CD4-positive, CD25-positive, alpha-beta regulatory T cell (primary cell): Measurements from ENCODE around the gene TGM2. TPM values are rescaled to one million over a fixed set of nuclear protein-coding genes. Genes with fewer than 3 reads are reported as not detected.

Experiments used
- ATAC-seq, 2 donors: fragments of 150-1000 bp; cut with Tn5 transposase; one replicate each; pipeline ENCODE4 v1.10.0; 2021; ENCODE audit warnings: low read depth in 2 of 2, moderate number of reproducible peaks in 2 of 2, moderate library complexity in 1 of 2
- DNase-seq, 3 donors: peaks; one replicate each; pipeline versions ENCODE4 v3.0.0 to v3.0.0-alpha.2; 2012 to 2022; ENCODE audit warnings: mixed read lengths in 1 of 3
- H3K27ac ChIP-seq: one replicate; pipeline ENCODE4 v1.7.0; 2013; ENCODE audit warnings: mild to moderate bottlenecking, low read length; ENCODE audit not compliant: insufficient read depth, poor library complexity, severe bottlenecking
- H3K27me3 ChIP-seq: one replicate; pipeline ENCODE4 v1.7.0; 2013; ENCODE audit warnings: low read length; ENCODE audit not compliant: control insufficient read depth, insufficient read depth
- H3K36me3 ChIP-seq: one replicate; pipeline ENCODE4 v1.7.0; 2013; ENCODE audit warnings: mild to moderate bottlenecking, low read length, moderate library complexity; ENCODE audit not compliant: control insufficient read depth, insufficient read depth
- H3K4me1 ChIP-seq: 2 replicates; pipeline ENCODE4 v1.7.0; 2013; ENCODE audit warnings: mild to moderate bottlenecking, low read length; ENCODE audit not compliant: insufficient read depth, control insufficient read depth, poor library complexity, severe bottlenecking
- H3K4me3 ChIP-seq: one replicate; pipeline ENCODE4 v1.7.0; 2013; ENCODE audit warnings: low read depth, mild to moderate bottlenecking, low read length, moderate library complexity
- H3K9me3 ChIP-seq, 2 experiments: 1 replicate in 1 of 2; 2 replicates in 1 of 2; pipeline ENCODE4 v1.7.0; 2013; ENCODE audit warnings: low read length in 2 of 2, mild to moderate bottlenecking in 1 of 2, moderate library complexity in 1 of 2; ENCODE audit not compliant: control insufficient read depth in 2 of 2
- H3K27ac Mint-ChIP-seq, 3 donors: one replicate each; pipeline ENCODE4 v1.8.0; 2020 to 2022; ENCODE audit warnings: mild to moderate bottlenecking in 3 of 3, mixed read lengths in 3 of 3, moderate library complexity in 2 of 3
- H3K27me3 Mint-ChIP-seq: one replicate; pipeline ENCODE4 v1.8.0; 2022; ENCODE audit warnings: mild to moderate bottlenecking, mixed read lengths
- H3K36me3 Mint-ChIP-seq: one replicate; pipeline ENCODE4 v1.8.0; 2020; ENCODE audit warnings: mixed read lengths
- H3K4me1 Mint-ChIP-seq, 4 donors: one replicate each; pipeline ENCODE4 v1.8.0; 2020 to 2022; ENCODE audit warnings: mixed read lengths in 4 of 4, mild to moderate bottlenecking in 1 of 4
- H3K4me3 Mint-ChIP-seq, 4 donors: one replicate each; pipeline ENCODE4 v1.8.0; 2020 to 2022; ENCODE audit warnings: mild to moderate bottlenecking in 4 of 4, mixed read lengths in 4 of 4, moderate library complexity in 3 of 4
- H3K9me3 Mint-ChIP-seq, 7 donors: one replicate each; pipeline ENCODE4 v1.8.0; 2020 to 2022; ENCODE audit warnings: mixed read lengths in 7 of 7, mild to moderate bottlenecking in 3 of 7, moderate library complexity in 2 of 7
- polyA plus RNA-seq, 4 donors: library from polyadenylated mRNA; unstranded; fragments of 300-500 nt; fragmentation: Illumina TruSeq; gene quantifications; one replicate each; pipeline ENCODE4 v1.2.3, GENCODE V29; 2021
- total RNA-seq: library from RNA; stranded (reverse); gene quantifications from one replicate; pipeline ENCODE4 v1.2.3, GENCODE V29; 2022

TGM2 gene
- total and polyA plus RNA-seq, 5 donors from 2014 or later: 0.13 TPM; not detected in 4

DNA sequence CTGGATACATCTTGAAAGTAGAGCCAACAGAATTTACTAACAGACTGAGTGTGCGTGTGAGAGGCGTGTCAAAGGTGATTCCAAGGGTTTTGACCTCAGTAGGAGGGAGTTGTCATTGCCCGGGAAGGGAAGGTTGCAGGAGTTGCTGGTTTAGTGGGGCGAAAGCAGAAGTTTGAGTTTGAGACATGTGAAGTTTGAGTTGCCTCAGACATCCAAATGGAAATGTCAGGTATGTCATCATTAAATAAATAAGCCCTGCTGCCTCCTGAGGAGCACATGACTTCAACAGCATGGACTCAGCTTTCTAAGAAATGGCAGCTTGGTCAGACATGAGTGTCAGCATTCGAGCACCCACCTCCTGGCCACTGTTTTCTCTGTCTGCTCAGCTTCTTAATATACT lies 26.6 kb upstream of the TGM2 start:
- no peaks in the 10 kb centered on the region for H3K36me3 Mint-ChIP-seq
- no peaks in the 10 kb centered on the region for H3K4me1 ChIP-seq
- H3K9me3 Mint-ChIP-seq: peaks cover 0 to 6% (median 2%) of the 10 kb centered on the region in 7 donors
- no peaks in the 10 kb centered on the region for H3K4me1 Mint-ChIP-seq
- H3K27me3 Mint-ChIP-seq: peaks cover 10% of the 10 kb centered on the region
- H3K36me3 ChIP-seq: no peaks in the 10 kb centered on the region
- H3K27ac ChIP-seq: no peak overlapping the region
- H3K9me3 ChIP-seq: no peaks in the 10 kb centered on the region
- no peak overlapping the region for H3K27ac Mint-ChIP-seq
- no peak for DNase-seq
- no peak overlapping the region for H3K4me3 Mint-ChIP-seq
- H3K27me3 ChIP-seq: peaks cover 2% of the 10 kb centered on the region
- H3K4me3 ChIP-seq: no peak overlapping the region
- ATAC-seq: no peak

DNA sequence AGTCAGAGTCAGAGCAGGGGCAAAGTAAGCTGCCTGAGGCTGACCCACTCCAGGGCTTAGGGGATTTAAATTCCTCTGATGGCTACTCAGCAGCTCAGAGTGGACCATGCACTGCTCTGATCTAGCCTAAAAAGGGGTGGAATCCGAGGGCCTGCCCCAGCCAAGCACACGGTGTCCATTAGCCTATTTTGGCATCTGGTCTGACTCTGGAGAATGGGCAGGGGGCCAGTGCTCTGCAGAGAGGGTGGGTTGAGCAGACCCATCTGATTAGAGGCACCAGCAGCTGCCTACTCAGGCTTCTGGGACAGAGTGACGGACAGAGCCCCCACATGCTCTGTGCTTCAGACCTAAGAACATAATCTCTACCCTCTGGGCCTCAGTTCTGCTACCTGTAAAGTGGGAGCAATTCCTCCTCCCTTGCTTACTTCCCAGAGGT lies 25.9 kb upstream of the TGM2 start:
- H3K9me3 Mint-ChIP-seq: peaks cover 0 to 6% (median 2%) of the 10 kb centered on the region in 7 donors
- Histone ChIP-seq H3K36me3 (no peaks in the 10 kb centered on the region), H3K4me3 (no peak overlapping the region), H3K27ac (no peak overlapping the region), H3K27me3 (peaks cover 2% of the 10 kb centered on the region), H3K4me1 (no peaks in the 10 kb centered on the region), H3K9me3 (no peaks in the 10 kb centered on the region)
- H3K27me3 Mint-ChIP-seq: peaks cover 10% of the 10 kb centered on the region
- H3K4me3 Mint-ChIP-seq: no peak overlapping the region
- no peaks in the 10 kb centered on the region for H3K36me3 Mint-ChIP-seq
- no peak for DNase-seq
- H3K4me1 Mint-ChIP-seq: no peaks in the 10 kb centered on the region
- no peak overlapping the region for H3K27ac Mint-ChIP-seq
- no peak for ATAC-seq

DNA sequence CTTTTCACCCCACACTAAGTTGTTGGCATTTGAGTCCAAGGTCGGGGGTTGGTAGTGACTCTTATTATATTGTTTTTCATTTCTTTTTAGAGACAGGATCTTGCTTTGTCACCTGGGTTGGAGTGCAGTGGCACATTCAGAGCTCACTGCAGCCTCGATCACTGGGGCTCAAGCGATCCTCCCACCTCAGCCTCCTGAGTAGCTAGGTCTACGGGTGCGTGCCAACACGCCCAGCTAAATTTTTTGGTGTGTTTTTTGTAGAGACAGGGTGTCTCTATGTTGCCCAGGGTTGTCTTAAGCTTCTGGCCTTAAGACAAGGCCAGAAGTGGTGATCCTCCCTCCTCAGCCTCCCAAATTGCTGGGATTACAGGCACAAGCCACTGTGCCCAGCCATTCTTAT lies 25.1 kb upstream of the TGM2 start:
- H3K4me1 Mint-ChIP-seq: no peaks in the 10 kb centered on the region
- Histone ChIP-seq H3K4me1 (no peaks in the 10 kb centered on the region), H3K36me3 (no peaks in the 10 kb centered on the region), H3K27ac (no peak overlapping the region), H3K4me3 (no peak overlapping the region), H3K9me3 (no peaks in the 10 kb centered on the region), H3K27me3 (peaks cover 2% of the 10 kb centered on the region)
- no peak overlapping the region for H3K4me3 Mint-ChIP-seq
- no peak overlapping the region for H3K27ac Mint-ChIP-seq
- no peak for DNase-seq
- H3K36me3 Mint-ChIP-seq: no peaks in the 10 kb centered on the region
- peaks cover 0 to 6% (median 2%) of the 10 kb centered on the region in 7 donors for H3K9me3 Mint-ChIP-seq
- no peak for ATAC-seq
- peaks cover 17% of the 10 kb centered on the region for H3K27me3 Mint-ChIP-seq

DNA sequence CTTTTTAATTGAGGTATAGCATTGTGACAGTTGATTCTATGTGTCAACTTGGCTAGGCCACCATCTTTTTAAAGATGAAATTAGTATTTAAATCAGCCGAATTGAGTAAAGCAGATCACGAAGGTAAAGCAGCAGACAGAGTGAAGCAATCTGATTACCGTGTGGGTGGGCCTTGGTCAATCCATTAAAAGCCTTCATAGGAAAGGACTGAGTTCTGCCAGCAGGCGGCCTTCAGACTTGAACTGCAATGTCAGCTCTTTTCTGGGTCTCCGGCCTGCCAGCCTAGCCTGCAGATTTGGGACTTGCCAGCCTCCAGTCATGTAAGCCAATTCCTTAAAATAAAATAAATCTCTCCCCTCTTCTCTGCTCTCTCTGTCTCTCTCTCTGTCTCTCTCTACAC lies 22.4 kb upstream of the TGM2 start:
- Mint-ChIP-seq H3K36me3 (no peaks in the 10 kb centered on the region), H3K9me3 (no peaks in the 10 kb centered on the region), H3K4me3 (no peak overlapping the region), H3K27ac (no peak overlapping the region), H3K27me3 (peaks cover 17% of the 10 kb centered on the region), H3K4me1 (no peaks in the 10 kb centered on the region)
- Histone ChIP-seq H3K36me3 (no peaks in the 10 kb centered on the region), H3K9me3 (no peaks in the 10 kb centered on the region), H3K27me3 (peaks cover 2% of the 10 kb centered on the region), H3K4me3 (no peak overlapping the region), H3K27ac (no peak overlapping the region), H3K4me1 (no peaks in the 10 kb centered on the region)
- DNase-seq (no peak), ATAC-seq (no peak)

DNA sequence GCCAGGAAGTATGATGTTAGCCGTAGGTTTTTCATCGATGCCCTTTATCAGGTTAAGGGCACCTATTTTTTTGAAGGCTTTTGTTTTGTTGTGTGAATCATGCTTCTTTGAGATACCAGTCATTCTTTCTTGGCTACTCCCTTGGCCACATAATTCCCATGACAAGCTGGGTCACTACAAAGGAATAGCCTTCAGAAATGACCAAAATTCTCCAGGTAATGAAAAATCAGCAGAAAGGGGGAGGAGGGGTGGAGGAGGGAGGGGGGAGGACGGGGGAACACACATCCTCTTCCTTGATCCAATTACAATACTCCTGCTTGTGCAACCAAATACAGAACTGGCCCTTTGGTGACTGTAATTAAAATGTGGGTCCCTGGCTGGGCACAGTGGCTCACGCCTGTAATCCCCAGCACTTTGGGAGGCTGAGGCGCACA lies 21.7 kb upstream of the TGM2 start:
- Mint-ChIP-seq H3K27ac (no peak overlapping the region), H3K4me1 (no peaks in the 10 kb centered on the region), H3K27me3 (peaks cover 17% of the 10 kb centered on the region), H3K36me3 (no peaks in the 10 kb centered on the region), H3K4me3 (no peak overlapping the region), H3K9me3 (no peaks in the 10 kb centered on the region)
- Histone ChIP-seq H3K4me3 (no peak overlapping the region), H3K4me1 (no peaks in the 10 kb centered on the region), H3K36me3 (no peaks in the 10 kb centered on the region), H3K27me3 (peaks cover 6% of the 10 kb centered on the region), H3K27ac (no peak overlapping the region), H3K9me3 (no peaks in the 10 kb centered on the region)
- DNase-seq (no peak), ATAC-seq (no peak)

DNA sequence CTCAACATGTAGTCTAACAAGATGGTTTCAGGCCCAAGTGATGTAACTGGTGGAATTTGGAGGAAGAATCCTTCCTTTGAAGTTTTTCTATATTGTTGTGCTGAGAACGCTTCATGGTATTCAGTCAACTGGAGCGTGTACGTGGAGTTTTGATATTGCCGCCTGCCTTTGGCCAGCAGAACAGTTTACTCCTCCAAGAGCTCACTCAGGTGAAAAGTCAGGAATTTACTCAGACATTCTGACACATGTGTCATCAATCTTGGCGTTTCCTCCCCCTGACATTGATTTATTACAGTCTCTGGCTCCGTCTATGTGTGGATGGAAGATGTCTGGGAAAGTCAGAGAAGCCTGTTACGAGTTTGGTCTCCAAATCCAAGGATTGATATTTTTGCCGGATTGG lies 19.0 kb upstream of the TGM2 start:
- no peak for DNase-seq
- H3K4me3 ChIP-seq: no peak overlapping the region
- ATAC-seq: no peak
- no peaks in the 10 kb centered on the region for H3K9me3 Mint-ChIP-seq
- H3K4me1 ChIP-seq: no peaks in the 10 kb centered on the region
- H3K36me3 Mint-ChIP-seq: no peaks in the 10 kb centered on the region
- H3K27me3 ChIP-seq: peaks cover 6% of the 10 kb centered on the region
- no peak overlapping the region for H3K27ac Mint-ChIP-seq
- H3K4me3 Mint-ChIP-seq: no peak overlapping the region
- no peaks in the 10 kb centered on the region for H3K4me1 Mint-ChIP-seq
- no peak overlapping the region for H3K27ac ChIP-seq
- H3K36me3 ChIP-seq: no peaks in the 10 kb centered on the region
- H3K9me3 ChIP-seq: no peaks in the 10 kb centered on the region
- H3K27me3 Mint-ChIP-seq: peaks cover 7% of the 10 kb centered on the region

DNA sequence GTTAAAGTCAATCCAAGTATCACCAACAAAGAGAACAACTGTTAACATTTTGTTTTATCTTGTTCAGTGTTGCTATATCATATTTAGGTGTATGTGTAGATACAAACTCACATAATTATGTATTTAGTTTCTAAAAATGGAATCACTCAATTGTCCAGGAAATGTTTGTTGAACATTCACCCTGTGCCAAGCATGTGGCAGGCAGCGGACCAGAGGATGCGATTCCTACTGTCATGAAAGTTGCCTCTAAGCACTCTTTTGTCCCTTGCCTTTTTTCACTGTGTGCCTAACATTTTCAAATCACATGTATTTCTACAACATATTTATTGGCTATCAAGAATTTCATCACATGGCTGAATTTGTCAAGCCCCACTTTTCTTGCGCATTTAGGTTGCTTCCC lies 16.9 kb upstream of the TGM2 start:
- Histone ChIP-seq H3K4me1 (no peaks in the 10 kb centered on the region), H3K36me3 (no peaks in the 10 kb centered on the region), H3K27me3 (peaks cover 4% of the 10 kb centered on the region), H3K4me3 (no peak overlapping the region), H3K9me3 (no peaks in the 10 kb centered on the region), H3K27ac (no peak overlapping the region)
- Mint-ChIP-seq H3K4me1 (no peaks in the 10 kb centered on the region), H3K4me3 (no peak overlapping the region), H3K9me3 (no peaks in the 10 kb centered on the region), H3K27ac (no peak overlapping the region), H3K27me3 (peaks cover 7% of the 10 kb centered on the region), H3K36me3 (no peaks in the 10 kb centered on the region)
- ATAC-seq (no peak), DNase-seq (no peak)

DNA sequence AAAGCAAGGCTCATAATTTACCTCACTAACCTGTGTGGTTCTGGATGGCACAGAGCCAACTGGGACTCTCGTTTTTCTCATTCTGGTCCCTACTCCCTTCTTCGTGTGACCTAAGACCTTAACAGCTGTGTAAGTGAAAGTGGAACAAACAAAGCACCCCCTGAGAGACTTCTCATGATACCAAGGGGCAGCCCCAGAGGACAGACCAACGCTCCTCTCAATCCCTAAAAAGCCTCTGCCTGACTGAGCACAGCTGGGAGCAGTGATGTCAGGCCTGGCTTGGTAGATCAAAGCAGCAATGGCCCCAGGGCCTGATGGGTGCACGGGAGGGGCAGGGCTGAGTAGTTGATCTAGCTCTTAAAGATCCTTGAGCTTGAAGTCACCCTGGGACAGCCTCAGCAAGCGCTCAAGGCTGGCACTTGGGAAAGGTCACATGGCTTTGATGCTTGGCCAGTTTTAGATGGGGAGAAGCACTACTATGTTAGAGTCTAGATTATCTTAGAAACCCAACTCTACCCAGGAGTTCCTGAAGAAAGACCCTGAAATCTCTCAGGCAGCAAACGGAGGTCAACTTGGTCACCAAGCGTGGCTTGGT lies 16.2 kb upstream of the TGM2 start:
- H3K4me1 ChIP-seq: no peaks in the 10 kb centered on the region
- ATAC-seq: no peak
- DNase-seq: no peak
- H3K27ac Mint-ChIP-seq: no peak overlapping the region
- peaks cover 4% of the 10 kb centered on the region for H3K27me3 ChIP-seq
- H3K36me3 ChIP-seq: no peaks in the 10 kb centered on the region
- peaks cover 7% of the 10 kb centered on the region for H3K27me3 Mint-ChIP-seq
- H3K36me3 Mint-ChIP-seq: no peaks in the 10 kb centered on the region
- no peak overlapping the region for H3K4me3 Mint-ChIP-seq
- no peaks in the 10 kb centered on the region for H3K4me1 Mint-ChIP-seq
- no peak overlapping the region for H3K27ac ChIP-seq
- H3K9me3 Mint-ChIP-seq: no peaks in the 10 kb centered on the region
- no peaks in the 10 kb centered on the region for H3K9me3 ChIP-seq
- no peak overlapping the region for H3K4me3 ChIP-seq
